CD1c-positive myeloid dendritic cell (primary cell): Measurements from ENCODE around the gene NRIP1.

ENCODE experiments used
- DNase-seq: peaks from one replicate; pipeline ENCODE4 v3.0.0-alpha.2; 2016; ENCODE audit errors: extremely low spot score

NRIP1 gene

GRCh38 chr21:14911351-14911750 lies 153.4 kb downstream of the NRIP1 start:
- DNase-seq: no peak
